HepG2 (cell line): ENCODE measurements around the gene RBP3. TPM values are rescaled to one million over a fixed set of nuclear protein-coding genes. Genes with fewer than 3 reads are reported as not detected.

Source experiments
- ATAC-seq: fragments of 200-7000 bp; cut with Tn5 transposase; 3 replicates; pipeline ENCODE4 v1.9.1; 2020; ENCODE audit warnings: mild to moderate bottlenecking, moderate library complexity
- BruUV-seq: library from RNA; stranded (reverse); fragments of 400-500 nt; replicated peaks from 2 replicates; lab custom pipeline; 2021; lab: Mats Ljungman, UMichigan
- CTCF ChIA-PET: fragments of 300-600 bp; formaldehyde crosslinking; extraction: SDS; loops from one replicate; lab custom pipeline; 2021; ENCODE audit warnings: low total read pairs, inconsistent platforms, low intra/inter-chr PET ratio; lab: Yijun Ruan, JAX
- POLR2A ChIA-PET: fragments of 350-600 bp; sonication (Branson Sonifier 250); formaldehyde crosslinking; loops from one replicate; lab custom pipeline; 2020; ENCODE audit warnings: antibody characterized with exemption, inconsistent platforms; lab: Yijun Ruan, JAX
- DNase-seq: peaks from one replicate; pipeline ENCODE4 v3.0.0-alpha.2; 2015; ENCODE audit warnings: low spot score
- FAIRE-seq: peaks from 3 replicates; lab custom pipeline; 2011; peaks lifted over from hg19 to GRCh38; lab: Jason Lieb, UNC
- H2AFZ ChIP-seq: one replicate; pipeline ENCODE4 v1.6.1; 2011; ENCODE audit warnings: low read length, inconsistent platforms
- H3K27ac ChIP-seq: fragments of 300-600 bp; 3 replicates; pipeline ENCODE4 v1.8.0; 2011; ENCODE audit warnings: mixed run types, mild to moderate bottlenecking, mixed read lengths, low read length, inconsistent platforms; ENCODE audit not compliant: insufficient read depth; ENCODE audit errors: extremely low read length
- H3K27me3 ChIP-seq, 2 experiments: fragments of 200-600 bp in 1 of 2; 2 replicates in 1 of 2; 3 replicates in 1 of 2; pipeline versions ENCODE4 v1.6.0 to v1.8.0; 2011; ENCODE audit warnings: low read length in 2 of 2, mild to moderate bottlenecking in 2 of 2, moderate library complexity in 2 of 2, inconsistent platforms in 1 of 2; ENCODE audit not compliant: insufficient read depth in 2 of 2, control insufficient read depth in 1 of 2
- H3K36me3 ChIP-seq, 2 experiments: fragments of 200-600 bp in 1 of 2; replicated peaks in 1 of 2; 2 replicates in 1 of 2; 3 replicates in 1 of 2; pipeline versions ENCODE4 v1.5.1 to v1.8.0; 2011; ENCODE audit warnings: low read length in 2 of 2, inconsistent platforms in 1 of 2; ENCODE audit not compliant: insufficient read depth in 2 of 2, control insufficient read depth in 1 of 2
- H3K4me1 ChIP-seq: 2 replicates; pipeline ENCODE4 v1.5.1; 2012; ENCODE audit warnings: low read length, inconsistent platforms; ENCODE audit not compliant: insufficient read depth
- H3K4me2 ChIP-seq: 2 replicates; pipeline ENCODE4 v1.6.0; 2011; ENCODE audit warnings: low read depth, low read length, inconsistent platforms
- H3K4me3 ChIP-seq, 3 experiments: fragments of 200-600 bp in 1 of 3; sonication (generic), shearing (Covaris generic) in 1 of 3; replicated peaks in 1 of 3; 2 replicates each; pipeline ENCODE4 v1.5.1; 2011 to 2016; ENCODE audit warnings: low read length in 3 of 3, inconsistent platforms in 2 of 3, low read depth in 2 of 3, mild to moderate bottlenecking in 2 of 3, control low read depth in 1 of 3, mixed read lengths in 1 of 3; ENCODE audit not compliant: insufficient read depth in 1 of 3
- H3K79me2 ChIP-seq: one replicate; pipeline ENCODE4 v1.6.1; 2011; ENCODE audit warnings: low read length, inconsistent platforms; ENCODE audit not compliant: insufficient read depth
- H3K9ac ChIP-seq: 2 replicates; pipeline ENCODE4 v1.6.0; 2011; ENCODE audit warnings: mild to moderate bottlenecking, low read depth, low read length, inconsistent platforms; ENCODE audit not compliant: insufficient read depth
- H3K9me3 ChIP-seq: 2 replicates; pipeline ENCODE4 v1.5.1; 2012; ENCODE audit warnings: mild to moderate bottlenecking, low read length
- H4K20me1 ChIP-seq: 2 replicates; pipeline ENCODE4 v1.6.0; 2011; ENCODE audit warnings: inconsistent platforms, mild to moderate bottlenecking, low read length, moderate library complexity; ENCODE audit not compliant: insufficient read depth
- JDP2 ChIP-seq: sonication (generic); formaldehyde crosslinking; IDR thresholded peaks from 2 replicates; pipeline ENCODE4 v1.8.1; 2022; ENCODE audit warnings: missing genetic modification reagents, borderline replicate concordance
- MED13 ChIP-seq: sonication (generic); formaldehyde crosslinking; IDR thresholded peaks from 2 replicates; pipeline ENCODE4 v1.5.0; 2020; ENCODE audit warnings: missing genetic modification reagents
- MIER2 ChIP-seq: IDR thresholded peaks from 2 replicates; pipeline ENCODE4 v1.6.1; 2016; ENCODE audit warnings: missing biosample characterization, missing genetic modification reagents
- MTF2 ChIP-seq: sonication (generic); formaldehyde crosslinking; IDR thresholded peaks from 2 replicates; pipeline ENCODE4 v1.5.0; 2020; ENCODE audit warnings: missing genetic modification reagents, borderline replicate concordance
- NR0B2 ChIP-seq: sonication (generic); formaldehyde crosslinking; IDR thresholded peaks from 2 replicates; pipeline ENCODE4 v1.4.0; 2020; ENCODE audit warnings: mild to moderate bottlenecking, missing genetic modification reagents
- RNF2 ChIP-seq: fragments of 450-650 bp; conservative IDR thresholded peaks from 2 replicates; pipeline ENCODE4 v1.6.1; 2016; ENCODE audit warnings: low read depth
- SP5 ChIP-seq: IDR thresholded peaks from 2 replicates; pipeline ENCODE4 v1.6.1; 2016; ENCODE audit warnings: low read depth, borderline replicate concordance
- TBP ChIP-seq: sonication (generic); formaldehyde crosslinking; IDR thresholded peaks from 2 replicates; pipeline ENCODE4 v1.5.0; 2020; ENCODE audit warnings: missing genetic modification reagents
- WGBS: methylation state at CpG from one replicate; pipeline ENCODE4 v1.1.6; 2017; ENCODE audit warnings: low lambda C conversion rate; 5-methylcytosine and 5-hydroxymethylcytosine counted together
- in situ Hi-C: cut with HindIII; loops from 2 replicates; pipeline ENCODE4 v1.10.0; 2017; ENCODE audit warnings: low pct_unique_long_range_greater_than_20kb; ENCODE audit not compliant: extremely low pct_ligation_motif_present
- intact Hi-C: fragments of 100-400 bp; cut with micrococcal nuclease; formaldehyde crosslinking; loops from one replicate; pipeline ENCODE4 v1.10.0; 2022; ENCODE audit not compliant: unreplicated experiment
- polyA plus RNA-seq, 8 experiments: library from polyadenylated mRNA; depleted of rRNA in 3 of 8; stranded (reverse) in 7 of 8; unstranded in 1 of 8; fragments of >200 nt; fragmentation: Illumina TruSeq in 4 of 8; extraction: Trizol in 4 of 8; gene quantifications; 2 replicates each; pipeline versions ENCODE4 v1.2.1 to v1.2.3, GENCODE V29; 2011 to 2016; ENCODE audit warnings: low read depth in 4 of 8, missing spikeins in 1 of 8, mixed read lengths in 1 of 8; ENCODE audit not compliant: insufficient read depth in 1 of 8
- total RNA-seq, 5 experiments: library from RNA; depleted of rRNA; stranded (reverse); fragments of >200 nt; fragmentation: Illumina TruSeq; extraction: Trizol; gene quantifications; 2 replicates each; pipeline ENCODE4 v1.2.3, GENCODE V29; 2016; ENCODE audit warnings: low read depth in 1 of 5
- TF ChIP-seq, protein P1 (sequence below): sonication (generic); formaldehyde crosslinking; IDR thresholded peaks from 2 replicates; pipeline ENCODE4 v1.5.0; 2020; ENCODE audit warnings: mild to moderate bottlenecking, missing genetic modification reagents, borderline replicate concordance

Gene RBP3
- total and polyA plus RNA-seq, 2 of the 13 experiments (the other 11 are each of a cell fraction or from before 2014, with no cell fraction given): not detected

- Histone ChIP-seq H3K9me3 (no peaks in the 10 kb centered on the region), H3K36me3 (no peaks in the 10 kb centered on the region), H2AFZ (no peak overlapping the region), H3K4me2 (no peak overlapping the region), H3K27ac (no peak overlapping the region)
- ChIA-PET CTCF (no interaction called here), POLR2A (no interaction called here)
- no peak for DNase-seq
- TF ChIP-seq, protein P1, sequence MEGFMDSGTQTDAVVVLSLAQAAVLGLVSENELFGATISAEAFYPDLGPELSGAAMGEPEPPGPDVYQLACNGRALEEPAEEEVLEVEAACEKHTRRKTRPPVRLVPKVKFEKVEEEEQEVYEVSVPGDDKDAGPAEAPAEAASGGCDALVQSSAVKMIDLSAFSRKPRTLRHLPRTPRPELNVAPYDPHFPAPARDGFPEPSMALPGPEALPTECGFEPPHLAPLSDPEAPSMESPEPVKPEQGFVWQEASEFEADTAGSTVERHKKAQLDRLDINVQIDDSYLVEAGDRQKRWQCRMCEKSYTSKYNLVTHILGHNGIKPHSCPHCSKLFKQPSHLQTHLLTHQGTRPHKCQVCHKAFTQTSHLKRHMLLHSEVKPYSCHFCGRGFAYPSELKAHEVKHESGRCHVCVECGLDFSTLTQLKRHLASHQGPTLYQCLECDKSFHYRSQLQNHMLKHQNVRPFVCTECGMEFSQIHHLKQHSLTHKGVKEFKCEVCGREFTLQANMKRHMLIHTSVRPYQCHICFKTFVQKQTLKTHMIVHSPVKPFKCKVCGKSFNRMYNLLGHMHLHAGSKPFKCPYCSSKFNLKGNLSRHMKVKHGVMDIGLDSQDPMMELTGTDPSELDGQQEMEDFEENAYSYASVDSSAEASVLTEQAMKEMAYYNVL (CRISPR knock-in tag): no peak
- no peak for TF ChIP-seq NR0B2
- TF ChIP-seq, all 625 proteins: peak for 0
- H4K20me1 ChIP-seq: no peaks in the 10 kb centered on the region
- H3K79me2 ChIP-seq: no peaks in the 10 kb centered on the region
- BruUV-seq: no TSS peak
- FAIRE-seq: no peak
- peaks cover 8% of the 10 kb centered on the region; the same call in 1 of the 2 replicates for H3K4me1 ChIP-seq
- H3K4me3 ChIP-seq: no peak overlapping the region
- 0 out of 5 replicates have a peak, but pooled peaks cover 0 to 6% of the 10 kb centered on the region in 2 experiments for H3K27me3 ChIP-seq
- in situ Hi-C loops: no loop called here
- ATAC-seq: no peak
- 16% methylated on average over 2 of the region's 3 CpGs for WGBS
- intact Hi-C loops: no loop called here
- no peak overlapping the region for H3K9ac ChIP-seq
Observed at GRCh38 chr10:47332371-47332770, 15.8 kb upstream of the RBP3 start.

GRCh38 chr10:47332946-47333345, 15.2 kb upstream of the RBP3 start:
- Histone ChIP-seq H3K4me1 (peaks cover 8% of the 10 kb centered on the region; the same call in 1 of the 2 replicates), H3K4me2 (no peak overlapping the region), H2AFZ (no peak overlapping the region), H3K9ac (no peak overlapping the region), H3K79me2 (no peaks in the 10 kb centered on the region), H3K36me3 (no peaks in the 10 kb centered on the region), H3K4me3 (no peak overlapping the region), H3K27me3 (0 out of 5 replicates have a peak, but pooled peaks cover 0 to 6% of the 10 kb centered on the region in 2 experiments), H3K9me3 (no peaks in the 10 kb centered on the region), H4K20me1 (no peaks in the 10 kb centered on the region), H3K27ac (no peak overlapping the region)
- in situ Hi-C loops (no loop called here), intact Hi-C loops (no loop called here)
- CTCF ChIA-PET: no interaction called here
- no TSS peak for BruUV-seq
- POLR2A ChIA-PET: no interaction called here
- no peak for TF ChIP-seq JDP2
- TF ChIP-seq SP5 (CRISPR knock-in tag): no peak
- TF ChIP-seq MTF2 (CRISPR knock-in tag): no peak
- no peak for TF ChIP-seq TBP
- TF ChIP-seq RNF2: no peak
- TF ChIP-seq MIER2 (CRISPR knock-in tag): no peak
- no peak for TF ChIP-seq MED13 (CRISPR knock-in tag)
- no peak for FAIRE-seq
- 44% methylated on average over 3 of the region's 3 CpGs for WGBS
- no peak for DNase-seq
- ATAC-seq: no peak
